H9 (cell line): ENCODE measurements around the gene CFAP97D1. TPM values are rescaled to one million over a fixed set of nuclear protein-coding genes. Genes with fewer than 3 reads are reported as not detected.

Experiments
- DNase-seq: peaks from one replicate; pipeline ENCODE4 v3.0.0-alpha.2; 2017
- H2AFZ ChIP-seq: one replicate; pipeline ENCODE4 v1.6.1; 2013; ENCODE audit warnings: mild to moderate bottlenecking, low read length, control low read depth, moderate library complexity
- H2AK5ac ChIP-seq: 2 replicates; pipeline ENCODE4 v1.6.1; 2013; ENCODE audit warnings: low read length, control low read depth, mixed read lengths; ENCODE audit not compliant: insufficient read length
- H2BK120ac ChIP-seq: one replicate; pipeline ENCODE4 v1.6.1; 2013; ENCODE audit warnings: low read depth, mild to moderate bottlenecking, low read length, control low read depth, inconsistent platforms; ENCODE audit not compliant: poor library complexity, severe bottlenecking
- H2BK12ac ChIP-seq: 2 replicates; pipeline ENCODE4 v1.6.1; 2013; ENCODE audit warnings: low read length, control low read depth, mixed read lengths, low read depth; ENCODE audit not compliant: insufficient read length
- H2BK15ac ChIP-seq: 2 replicates; pipeline ENCODE4 v1.6.1; 2013; ENCODE audit warnings: low read depth, low read length, control low read depth
- H2BK20ac ChIP-seq: one replicate; pipeline ENCODE4 v1.6.1; 2013; ENCODE audit warnings: low read depth, mild to moderate bottlenecking, low read length, control low read depth, inconsistent platforms; ENCODE audit not compliant: poor library complexity, severe bottlenecking
- H2BK5ac ChIP-seq: 2 replicates; pipeline ENCODE4 v1.6.1; 2013; ENCODE audit warnings: low read length, control low read depth, mixed read lengths; ENCODE audit not compliant: insufficient read length
- H3K14ac ChIP-seq: 2 replicates; pipeline ENCODE4 v1.6.1; 2013; ENCODE audit warnings: low read length, control low read depth; ENCODE audit not compliant: insufficient read depth
- H3K18ac ChIP-seq: 2 replicates; pipeline ENCODE4 v1.6.1; 2013; ENCODE audit warnings: low read depth, mild to moderate bottlenecking, mixed read lengths, low read length, control low read depth; ENCODE audit not compliant: insufficient read length
- H3K23ac ChIP-seq: 2 replicates; pipeline ENCODE4 v1.6.1; 2013; ENCODE audit warnings: low read length, control low read depth, mixed read lengths, low read depth; ENCODE audit not compliant: insufficient read length
- H3K23me2 ChIP-seq: 2 replicates; pipeline ENCODE4 v1.6.1; 2013; ENCODE audit warnings: low read depth, mild to moderate bottlenecking, mixed read lengths, low read length, control low read depth; ENCODE audit not compliant: insufficient read length, poor library complexity, severe bottlenecking
- H3K27ac ChIP-seq: 2 replicates; pipeline ENCODE4 v1.5.1; 2013; ENCODE audit warnings: low read length, control low read depth, mixed read lengths, low read depth; ENCODE audit not compliant: insufficient read length
- H3K27me3 ChIP-seq: 2 replicates; pipeline ENCODE4 v1.6.1; 2013; ENCODE audit warnings: low read length, control low read depth, inconsistent platforms; ENCODE audit not compliant: insufficient read depth
- H3K4ac ChIP-seq: 2 replicates; pipeline ENCODE4 v1.6.1; 2013; ENCODE audit warnings: low read depth, mild to moderate bottlenecking, control low read depth, inconsistent platforms, low read length, moderate library complexity
- H3K4me1 ChIP-seq: 2 replicates; pipeline ENCODE4 v1.6.1; 2013; ENCODE audit warnings: low read length, control low read depth, inconsistent platforms; ENCODE audit not compliant: insufficient read depth
- H3K4me2 ChIP-seq: 2 replicates; pipeline ENCODE4 v1.6.1; 2013; ENCODE audit warnings: low read length, control low read depth, mixed read lengths; ENCODE audit not compliant: insufficient read length, insufficient read depth
- H3K56ac ChIP-seq: 2 replicates; pipeline ENCODE4 v1.6.1; 2013; ENCODE audit warnings: low read depth, mild to moderate bottlenecking, mixed read lengths, low read length, control low read depth; ENCODE audit not compliant: insufficient read length
- H3K79me1 ChIP-seq: 2 replicates; pipeline ENCODE4 v1.6.1; 2013; ENCODE audit warnings: low read depth, mild to moderate bottlenecking, moderate library complexity, low read length, control low read depth, inconsistent platforms; ENCODE audit not compliant: insufficient read depth, poor library complexity, severe bottlenecking
- H3K79me2 ChIP-seq: 2 replicates; pipeline ENCODE4 v1.6.1; 2013; ENCODE audit warnings: low read length, control low read depth, inconsistent platforms; ENCODE audit not compliant: insufficient read depth
- H3K9ac ChIP-seq: 2 replicates; pipeline ENCODE4 v1.6.1; 2013; ENCODE audit warnings: low read length, control low read depth, mixed read lengths; ENCODE audit not compliant: insufficient read length; ENCODE audit errors: extremely low read depth
- H3K9me3 ChIP-seq: one replicate; pipeline ENCODE4 v1.6.1; 2013; ENCODE audit warnings: low read depth, low read length, inconsistent platforms; ENCODE audit not compliant: control insufficient read depth
- H3T11ph ChIP-seq: one replicate; pipeline ENCODE4 v1.6.1; 2013; ENCODE audit warnings: mild to moderate bottlenecking, low read length, control low read depth, inconsistent platforms
- H4K20me1 ChIP-seq: one replicate; pipeline ENCODE4 v1.6.1; 2013; ENCODE audit not compliant: control insufficient read depth, insufficient read length, insufficient read depth
- H4K5ac ChIP-seq: 2 replicates; pipeline ENCODE4 v1.6.1; 2013; ENCODE audit warnings: low read depth, mild to moderate bottlenecking, mixed read lengths, low read length, control low read depth; ENCODE audit not compliant: insufficient read length
- H4K8ac ChIP-seq: replicated peaks from 2 replicates; pipeline ENCODE4 v1.6.1; 2013; ENCODE audit warnings: low read length, control low read depth, mixed read lengths, low read depth; ENCODE audit not compliant: insufficient read length
- H4K91ac ChIP-seq: 2 replicates; pipeline ENCODE4 v1.6.1; 2013; ENCODE audit warnings: low read depth, mild to moderate bottlenecking, moderate library complexity, mixed read lengths, low read length, control low read depth; ENCODE audit not compliant: insufficient read length
- H3K27ac Mint-ChIP-seq, 3 experiments: 2 replicates in 2 of 3; 3 replicates in 1 of 3; pipeline ENCODE4 v1.8.0; 2020 to 2021; ENCODE audit warnings: mixed read lengths in 3 of 3, mild to moderate bottlenecking in 1 of 3, moderate library complexity in 1 of 3
- H3K27me3 Mint-ChIP-seq: 2 replicates; pipeline ENCODE4 v1.8.0; 2021; ENCODE audit warnings: low read depth, mild to moderate bottlenecking, moderate library complexity, mixed read lengths
- H3K36me3 Mint-ChIP-seq, 3 experiments: 2 replicates in 2 of 3; 3 replicates in 1 of 3; pipeline ENCODE4 v1.8.0; 2020 to 2021; ENCODE audit warnings: low read depth in 3 of 3, mixed read lengths in 3 of 3; ENCODE audit not compliant: insufficient read depth in 1 of 3
- H3K4me1 Mint-ChIP-seq, 2 experiments: 2 replicates each; pipeline ENCODE4 v1.8.0; 2020; ENCODE audit warnings: mixed read lengths in 2 of 2
- H3K4me3 Mint-ChIP-seq, 2 experiments: 2 replicates in 1 of 2; 3 replicates in 1 of 2; pipeline ENCODE4 v1.8.0; 2020 to 2021; ENCODE audit warnings: mild to moderate bottlenecking in 2 of 2, mixed read lengths in 2 of 2, moderate library complexity in 1 of 2
- H3K9me3 Mint-ChIP-seq, 2 experiments: 2 replicates in 1 of 2; 3 replicates in 1 of 2; pipeline ENCODE4 v1.8.0; 2020; ENCODE audit warnings: mild to moderate bottlenecking in 2 of 2, mixed read lengths in 2 of 2, moderate library complexity in 1 of 2
- WGBS: extraction: QIAGEN DNeasy Blood & Tissue Kit; methylation state at CpG from one replicate; pipeline ENCODE4 v1.1.7; 2013; ENCODE audit warnings: missing lambda C conversion rate, low lambda C conversion rate, mixed read lengths; ENCODE audit not compliant: insufficient read length; ENCODE audit errors: extremely low coverage; 5-methylcytosine and 5-hydroxymethylcytosine counted together
- total RNA-seq: library from RNA; stranded (reverse); gene quantifications from 2 replicates; pipeline ENCODE4 v1.2.1, GENCODE V29; 2021
- TF ChIP-seq, protein P1 (sequence below): fragments of 200-600 bp; sonication (generic); conservative IDR thresholded peaks from 3 replicates; pipeline ENCODE4 v1.8.0; 2021; ENCODE audit warnings: antibody characterized with exemption, mild to moderate bottlenecking

The CFAP97D1 gene
- total RNA-seq, 1 experiment from 2014 or later: not detected

DNA sequence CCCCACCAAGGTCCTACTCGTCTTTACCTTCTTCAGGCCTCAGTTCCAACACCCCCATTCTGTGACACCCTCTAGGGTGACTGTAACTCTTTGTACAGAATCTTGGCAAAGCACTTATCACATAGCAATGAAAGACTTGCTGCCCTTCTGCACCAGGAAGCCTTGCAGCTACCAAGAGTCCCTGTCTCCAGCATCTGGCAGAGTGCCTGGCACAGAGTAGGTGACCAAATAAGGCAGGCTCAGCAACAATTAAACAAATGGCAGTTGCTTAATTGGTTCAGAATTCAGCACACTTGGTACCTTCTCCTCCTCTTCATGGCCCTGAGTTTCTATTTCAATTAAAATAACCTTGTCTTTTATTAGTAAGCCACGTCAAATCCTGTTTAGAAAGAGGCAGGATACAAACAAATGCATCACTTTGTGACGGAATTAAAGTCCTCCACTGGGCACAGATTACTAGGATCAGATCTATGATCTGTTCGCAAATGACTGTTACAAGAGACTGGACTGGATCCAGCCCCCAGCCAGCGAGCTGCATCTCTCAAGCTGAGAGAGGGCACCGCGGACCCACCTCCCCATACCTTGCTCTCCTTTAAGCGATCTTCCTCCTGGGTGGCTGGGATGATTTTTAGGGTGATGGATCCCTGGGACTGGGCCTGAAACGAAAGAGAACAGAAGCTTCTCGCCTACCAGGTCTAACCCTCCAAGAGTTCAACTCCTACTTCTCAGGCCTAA is 43.3 kb downstream of the CFAP97D1 start:
- Histone ChIP-seq H3K4ac (no peak overlapping the region), H2BK15ac (no peak overlapping the region), H2BK12ac (no peak overlapping the region), H3K4me2 (no peak overlapping the region), H4K91ac (no peak overlapping the region), H3T11ph (no peak overlapping the region), H3K9me3 (no peaks in the 10 kb centered on the region), H3K27me3 (no peaks in the 10 kb centered on the region), H4K8ac (no peak overlapping the region), H3K4me1 (no peaks in the 10 kb centered on the region), H3K23ac (no peak overlapping the region), H2AFZ (no peak overlapping the region), H2BK20ac (no peak overlapping the region), H2BK5ac (no peak overlapping the region), H4K20me1 (no peaks in the 10 kb centered on the region), H3K79me2 (no peaks in the 10 kb centered on the region), H4K5ac (no peak overlapping the region), H3K14ac (no peak overlapping the region), H3K79me1 (no peaks in the 10 kb centered on the region), H3K18ac (no peak overlapping the region), H2BK120ac (no peak overlapping the region), H2AK5ac (no peak overlapping the region), H3K56ac (no peak overlapping the region), H3K27ac (no peak overlapping the region), H3K23me2 (no peaks in the 10 kb centered on the region), H3K9ac (no peak overlapping the region)
- H3K27me3 Mint-ChIP-seq: no peaks in the 10 kb centered on the region; the same call in 1 of the 2 replicates
- H3K36me3 Mint-ChIP-seq: peaks cover 2 to 10% (median 4%) of the 10 kb centered on the region in 3 experiments; a peak in 6 of 7 replicates
- no peaks in the 10 kb centered on the region for H3K4me1 Mint-ChIP-seq
- H3K9me3 Mint-ChIP-seq: no peaks in the 10 kb centered on the region
- WGBS: no CpG with 5 or more reads among the region's 10 CpGs
- H3K27ac Mint-ChIP-seq: no peak overlapping the region
- H3K4me3 Mint-ChIP-seq: no peak overlapping the region
- no peak for DNase-seq
- TF ChIP-seq, protein P1, sequence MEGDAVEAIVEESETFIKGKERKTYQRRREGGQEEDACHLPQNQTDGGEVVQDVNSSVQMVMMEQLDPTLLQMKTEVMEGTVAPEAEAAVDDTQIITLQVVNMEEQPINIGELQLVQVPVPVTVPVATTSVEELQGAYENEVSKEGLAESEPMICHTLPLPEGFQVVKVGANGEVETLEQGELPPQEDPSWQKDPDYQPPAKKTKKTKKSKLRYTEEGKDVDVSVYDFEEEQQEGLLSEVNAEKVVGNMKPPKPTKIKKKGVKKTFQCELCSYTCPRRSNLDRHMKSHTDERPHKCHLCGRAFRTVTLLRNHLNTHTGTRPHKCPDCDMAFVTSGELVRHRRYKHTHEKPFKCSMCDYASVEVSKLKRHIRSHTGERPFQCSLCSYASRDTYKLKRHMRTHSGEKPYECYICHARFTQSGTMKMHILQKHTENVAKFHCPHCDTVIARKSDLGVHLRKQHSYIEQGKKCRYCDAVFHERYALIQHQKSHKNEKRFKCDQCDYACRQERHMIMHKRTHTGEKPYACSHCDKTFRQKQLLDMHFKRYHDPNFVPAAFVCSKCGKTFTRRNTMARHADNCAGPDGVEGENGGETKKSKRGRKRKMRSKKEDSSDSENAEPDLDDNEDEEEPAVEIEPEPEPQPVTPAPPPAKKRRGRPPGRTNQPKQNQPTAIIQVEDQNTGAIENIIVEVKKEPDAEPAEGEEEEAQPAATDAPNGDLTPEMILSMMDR: no peak
